ENCODE results near the gene IFITM10.

GRCh38 chr11:1776944-1777715 is 26.7 kb upstream of the IFITM10 start:
- TF ChIP-seq EP300 (IDR thresholded peaks at IDR 0.05) (no peak), CTCF (IDR thresholded peaks at IDR 0.05) (no peak), POLR2AphosphoS5 (IDR thresholded peaks at IDR 0.05) (no peak), POLR2A (IDR thresholded peaks at IDR 0.05; ENCODE audit: low read depth) (no peak)

Measured in esophagus muscularis mucosa (tissue), 4 donors.